HUES48 (cell line): ENCODE data around the gene ADARB2.
A peak's percentile ranks its signal among the peaks of the same experiment; 100 is the strongest.

Source experiments
- H3K27ac ChIP-seq: one replicate; pipeline ENCODE4 v1.7.0; 2013; ENCODE audit warnings: low read depth, low read length, inconsistent platforms
- H3K27me3 ChIP-seq: 2 replicates; pipeline ENCODE4 v1.6.1; 2013; ENCODE audit warnings: mild to moderate bottlenecking, low read length; ENCODE audit not compliant: control insufficient read depth, insufficient read depth
- H3K36me3 ChIP-seq: 2 replicates; pipeline ENCODE4 v1.6.1; 2013; ENCODE audit warnings: low read length; ENCODE audit not compliant: control insufficient read depth, insufficient read depth
- H3K4me1 ChIP-seq: 2 replicates; pipeline ENCODE4 v1.6.1; 2013; ENCODE audit warnings: mild to moderate bottlenecking, low read length; ENCODE audit not compliant: control insufficient read depth, insufficient read depth
- H3K4me3 ChIP-seq: 2 replicates; pipeline ENCODE4 v1.5.1; 2013; ENCODE audit warnings: mild to moderate bottlenecking, low read depth, low read length
- H3K9ac ChIP-seq: 2 replicates; pipeline ENCODE4 v1.6.1; 2013; ENCODE audit warnings: mild to moderate bottlenecking, low read depth, low read length, moderate library complexity
- H3K9me3 ChIP-seq: 2 replicates; pipeline ENCODE4 v1.6.1; 2013; ENCODE audit warnings: low read length; ENCODE audit not compliant: control insufficient read depth, insufficient read depth

The ADARB2 gene

DNA sequence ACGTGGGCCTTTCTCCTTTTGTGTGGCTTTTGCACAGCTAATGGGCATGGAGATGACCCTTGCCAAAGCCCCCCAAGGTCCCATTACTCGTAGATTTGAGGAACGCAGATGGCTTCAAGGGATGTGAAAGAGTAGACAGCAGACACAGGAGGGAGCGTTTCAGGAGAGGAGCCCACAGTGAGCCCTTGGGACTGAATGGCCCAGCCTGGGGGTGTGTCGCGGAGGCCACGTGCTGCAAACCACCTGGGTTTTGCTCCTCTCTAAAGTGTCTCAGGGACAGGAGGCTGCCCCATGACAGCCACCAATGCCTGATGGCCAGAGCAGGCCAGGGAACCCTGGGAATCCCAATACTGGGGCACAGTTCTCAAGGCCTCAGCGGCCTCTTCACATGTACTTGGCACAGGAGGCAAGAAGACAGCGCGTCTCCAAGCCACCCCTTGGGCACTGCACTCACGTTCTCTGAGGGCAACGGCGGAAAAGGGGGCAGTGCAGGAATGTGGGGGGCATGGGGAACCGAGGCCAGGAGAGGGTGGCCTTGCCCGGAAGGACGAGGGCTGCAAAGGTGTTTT, 495.9 kb downstream of the ADARB2 start:
- Histone ChIP-seq H3K9me3 (no peaks in the 10 kb centered on the region), H3K4me1 (no peaks in the 10 kb centered on the region; the same call in 1 of the 2 replicates), H3K4me3 (no peak overlapping the region), H3K27ac (no peak overlapping the region), H3K27me3 (no peaks in the 10 kb centered on the region), H3K9ac (no peak overlapping the region), H3K36me3 (no peaks in the 10 kb centered on the region)

DNA sequence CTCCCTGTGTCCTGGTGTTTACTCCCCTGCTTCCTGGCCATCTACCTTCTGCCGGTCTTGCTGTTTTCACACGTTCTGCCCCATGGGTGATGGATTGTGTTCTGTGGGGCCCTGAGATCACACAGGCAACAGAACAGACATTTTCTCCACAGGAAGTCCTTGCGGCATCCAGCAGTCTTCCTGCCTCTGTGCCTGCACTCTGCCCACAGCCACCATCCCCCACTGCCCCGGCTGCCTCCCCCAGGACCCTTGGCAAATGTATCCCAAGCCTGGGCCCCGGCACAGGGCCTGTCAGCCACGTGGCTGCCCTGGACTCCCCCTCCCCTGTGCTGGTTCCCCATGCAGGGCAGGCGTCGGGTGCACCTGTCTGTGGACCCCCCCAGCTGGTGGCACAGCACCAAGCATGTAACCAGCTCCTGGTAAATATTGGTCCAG, 497.0 kb downstream of the ADARB2 start:
- H3K36me3 ChIP-seq: no peaks in the 10 kb centered on the region
- H3K9me3 ChIP-seq: no peaks in the 10 kb centered on the region
- no peaks in the 10 kb centered on the region for H3K27me3 ChIP-seq
- peak overlapping the region; percentile 96 for H3K27ac ChIP-seq
- 0 out of 2 replicates have a peak overlapping the region, but pooled peaks have one; percentile 5 for H3K9ac ChIP-seq
- H3K4me1 ChIP-seq: no peaks in the 10 kb centered on the region; the same call in 1 of the 2 replicates
- H3K4me3 ChIP-seq: peak overlapping the region; percentile 29; the same call in 1 of the 2 replicates

DNA sequence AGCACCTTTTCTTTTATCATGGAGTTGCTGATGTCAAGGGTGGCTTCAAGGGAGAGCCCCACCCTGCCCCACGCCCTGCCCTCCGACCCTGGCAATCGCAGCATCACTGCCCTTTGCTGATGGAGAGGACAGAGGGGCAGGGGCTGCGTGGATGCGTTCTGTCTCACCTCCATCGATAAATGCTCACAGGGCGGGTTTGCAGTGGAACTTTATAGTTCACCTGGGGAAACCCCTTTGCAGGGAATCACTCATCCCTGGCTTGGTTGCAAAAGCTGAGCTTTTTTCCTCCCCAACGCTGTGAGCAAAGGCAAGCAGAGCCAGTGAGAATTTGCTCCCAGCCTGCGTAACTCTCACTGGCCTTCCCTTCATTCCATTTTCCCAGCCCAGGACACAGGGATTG, 504.3 kb downstream of the ADARB2 start:
- no peak overlapping the region for H3K9ac ChIP-seq
- H3K9me3 ChIP-seq: no peaks in the 10 kb centered on the region
- H3K4me3 ChIP-seq: no peak overlapping the region
- H3K27me3 ChIP-seq: no peaks in the 10 kb centered on the region
- no peak overlapping the region for H3K27ac ChIP-seq
- no peaks in the 10 kb centered on the region for H3K36me3 ChIP-seq
- H3K4me1 ChIP-seq: no peaks in the 10 kb centered on the region; the same call in 1 of the 2 replicates

DNA sequence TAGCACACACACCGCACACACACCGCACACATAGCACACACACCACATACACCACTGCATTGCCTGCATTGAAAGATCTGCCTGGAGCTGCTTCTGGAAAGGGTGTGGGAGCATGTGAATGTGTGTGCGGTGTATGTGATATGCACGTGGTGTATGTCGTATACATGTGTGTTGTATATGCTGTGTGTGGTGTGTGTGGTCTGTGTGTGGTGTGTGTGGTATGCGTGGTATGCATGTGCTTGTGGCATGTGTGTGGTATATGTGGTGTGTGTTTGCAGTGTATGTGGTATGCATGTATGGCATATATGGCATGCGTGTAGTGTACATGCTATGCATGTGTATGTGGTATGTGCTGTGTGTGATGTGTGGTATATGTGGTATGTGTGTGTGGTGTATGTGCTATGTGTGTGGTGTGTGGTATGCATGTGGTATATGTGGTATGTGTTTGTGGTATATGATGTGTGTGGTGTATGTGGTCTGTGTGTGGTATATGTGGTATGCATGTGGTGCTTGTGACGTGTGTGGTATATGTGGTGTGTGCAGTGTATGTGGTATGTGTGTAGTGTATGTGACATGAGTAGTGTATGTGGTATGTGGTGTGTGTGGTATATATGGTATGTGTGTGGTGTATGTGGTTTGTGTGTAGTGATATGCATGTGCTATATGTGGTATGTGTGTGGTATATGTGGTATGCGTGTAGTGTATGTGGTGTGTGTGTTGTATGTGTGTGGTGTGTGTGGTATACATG, 505.0 kb downstream of the ADARB2 start:
- H3K9me3 ChIP-seq: no peaks in the 10 kb centered on the region
- no peak overlapping the region for H3K4me3 ChIP-seq
- H3K27ac ChIP-seq: no peak overlapping the region
- no peaks in the 10 kb centered on the region for H3K27me3 ChIP-seq
- no peak overlapping the region for H3K9ac ChIP-seq
- H3K36me3 ChIP-seq: no peaks in the 10 kb centered on the region
- H3K4me1 ChIP-seq: no peaks in the 10 kb centered on the region; the same call in 1 of the 2 replicates

DNA sequence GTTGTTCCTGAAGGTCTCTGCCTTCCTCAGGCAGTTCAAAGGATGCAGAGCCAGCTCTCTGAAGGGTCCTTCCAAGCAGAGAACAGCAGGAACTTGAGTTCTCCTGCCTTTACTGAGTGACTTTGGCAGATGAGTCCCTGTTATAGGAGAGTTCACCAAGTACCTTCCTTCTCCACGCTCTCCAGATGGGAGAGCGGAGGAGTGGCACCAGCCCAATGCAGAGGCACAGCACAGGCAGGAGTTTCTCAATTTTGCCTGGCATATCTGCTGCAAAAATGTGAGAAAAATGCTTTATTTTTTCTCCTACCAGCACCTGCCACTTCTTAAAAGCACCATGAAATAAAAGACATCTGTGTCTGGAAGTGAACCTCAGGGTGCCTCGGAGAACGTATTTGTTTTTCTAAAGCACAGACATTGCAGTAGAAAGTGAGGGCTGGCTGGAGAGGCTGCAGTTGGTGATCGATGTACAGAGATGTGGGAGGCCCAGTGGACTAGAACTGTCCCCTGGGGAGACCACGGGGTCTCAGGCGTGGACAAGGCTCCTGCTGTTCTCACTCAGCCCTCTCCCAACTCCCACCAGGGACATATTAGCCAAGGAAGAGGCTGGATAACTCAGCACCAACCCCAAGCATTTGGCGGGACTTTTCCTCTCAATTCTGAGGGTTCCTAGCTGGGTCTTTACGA, 506.6 kb downstream of the ADARB2 start:
- H3K27me3 ChIP-seq: no peaks in the 10 kb centered on the region
- H3K4me1 ChIP-seq: no peaks in the 10 kb centered on the region; the same call in 1 of the 2 replicates
- H3K9ac ChIP-seq: no peak overlapping the region
- no peak overlapping the region for H3K4me3 ChIP-seq
- H3K9me3 ChIP-seq: no peaks in the 10 kb centered on the region
- no peaks in the 10 kb centered on the region for H3K36me3 ChIP-seq
- H3K27ac ChIP-seq: no peak overlapping the region

DNA sequence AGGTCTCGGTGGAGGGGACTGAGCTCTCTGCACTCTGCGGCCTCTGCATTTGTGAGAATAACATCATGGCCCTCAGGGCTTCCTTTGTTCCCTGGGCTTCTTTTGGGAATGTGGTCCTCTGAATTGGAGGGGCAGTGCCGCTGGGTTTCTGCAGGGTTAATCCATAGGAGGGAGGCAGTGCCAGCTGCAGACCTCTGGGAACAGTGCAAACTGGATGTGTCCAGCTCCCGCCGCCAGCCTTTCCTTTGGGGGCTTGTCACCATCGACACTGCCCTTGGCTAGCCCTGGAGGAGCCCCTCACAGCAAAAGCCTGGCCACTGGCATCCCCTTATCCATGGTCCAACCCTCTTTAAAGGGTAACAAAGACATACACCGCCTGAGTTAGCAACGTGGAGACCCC, 507.2 kb downstream of the ADARB2 start:
- no peaks in the 10 kb centered on the region for H3K36me3 ChIP-seq
- no peak overlapping the region for H3K9ac ChIP-seq
- no peaks in the 10 kb centered on the region for H3K27me3 ChIP-seq
- H3K9me3 ChIP-seq: no peaks in the 10 kb centered on the region
- H3K27ac ChIP-seq: no peak overlapping the region
- H3K4me1 ChIP-seq: no peaks in the 10 kb centered on the region; the same call in 1 of the 2 replicates
- no peak overlapping the region for H3K4me3 ChIP-seq

DNA sequence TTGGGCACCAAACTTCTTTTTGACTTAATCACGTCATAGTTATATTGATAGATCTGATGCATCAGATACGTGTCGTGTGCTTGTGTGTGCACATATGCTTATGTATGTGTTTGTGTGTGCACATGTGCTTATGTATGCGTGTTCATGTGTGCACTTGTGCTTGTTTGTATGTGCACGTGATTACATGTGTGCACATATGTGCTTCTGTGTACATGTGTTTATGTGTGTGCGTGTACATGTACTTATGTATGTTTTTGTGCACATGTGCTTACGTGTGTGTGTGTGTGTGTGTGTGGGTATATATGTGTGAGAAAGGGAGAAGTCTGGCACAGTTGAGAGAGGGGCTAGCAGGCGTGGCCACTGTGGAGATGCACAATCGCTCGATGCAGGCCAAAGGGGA, 507.8 kb downstream of the ADARB2 start:
- no peaks in the 10 kb centered on the region for H3K36me3 ChIP-seq
- H3K4me1 ChIP-seq: no peaks in the 10 kb centered on the region; the same call in 1 of the 2 replicates
- H3K27me3 ChIP-seq: no peaks in the 10 kb centered on the region
- no peak overlapping the region for H3K9ac ChIP-seq
- H3K9me3 ChIP-seq: no peaks in the 10 kb centered on the region
- no peak overlapping the region for H3K4me3 ChIP-seq
- H3K27ac ChIP-seq: no peak overlapping the region

DNA sequence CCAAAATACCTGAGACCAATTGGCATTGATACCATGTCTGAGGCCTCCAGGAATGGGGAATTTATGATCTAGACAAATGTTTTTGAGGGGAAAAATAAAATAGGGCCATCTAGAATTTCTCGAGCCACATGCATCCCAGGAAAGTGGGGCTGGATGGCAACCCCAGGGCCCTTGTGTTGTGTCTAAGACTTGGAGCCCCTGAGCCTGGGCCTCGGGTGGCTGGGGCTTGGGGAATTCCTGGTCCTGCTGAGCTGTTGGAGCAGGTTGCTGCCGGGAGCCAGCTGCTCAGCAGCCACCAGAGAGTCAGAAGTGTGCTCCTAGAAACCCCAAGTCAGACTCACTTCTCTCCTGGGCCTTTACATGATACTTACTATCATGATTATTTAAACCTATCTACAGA, 508.2 kb downstream of the ADARB2 start:
- no peaks in the 10 kb centered on the region; the same call in 1 of the 2 replicates for H3K4me1 ChIP-seq
- no peaks in the 10 kb centered on the region for H3K27me3 ChIP-seq
- no peak overlapping the region for H3K9ac ChIP-seq
- H3K36me3 ChIP-seq: no peaks in the 10 kb centered on the region
- no peaks in the 10 kb centered on the region for H3K9me3 ChIP-seq
- no peak overlapping the region for H3K4me3 ChIP-seq
- H3K27ac ChIP-seq: no peak overlapping the region

DNA sequence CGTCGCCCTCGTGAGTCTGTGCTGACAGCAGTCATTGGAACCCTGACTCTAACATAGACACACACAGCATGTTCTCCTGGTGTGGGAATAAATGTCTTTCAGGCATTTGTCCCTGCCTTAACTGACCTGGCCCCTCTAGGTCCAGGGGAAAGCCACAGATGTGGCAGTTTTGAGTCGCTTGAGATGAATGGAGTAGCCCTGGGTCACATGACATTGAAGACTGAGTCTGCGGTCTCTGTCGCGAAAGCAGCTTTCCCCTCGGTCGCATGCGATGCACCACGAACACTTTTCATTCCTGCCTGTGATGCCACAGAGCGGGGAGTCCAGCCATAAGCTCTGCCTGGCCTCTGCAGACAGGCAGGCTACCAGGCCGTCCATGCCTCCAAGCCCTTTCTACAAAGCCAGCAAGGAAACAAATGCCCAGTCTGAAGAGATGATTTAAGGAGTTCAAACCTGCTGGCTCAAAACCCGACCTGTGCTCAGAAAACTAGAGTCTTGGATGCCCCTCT, 508.8 kb downstream of the ADARB2 start:
- no peaks in the 10 kb centered on the region for H3K27me3 ChIP-seq
- no peak overlapping the region for H3K27ac ChIP-seq
- no peaks in the 10 kb centered on the region; the same call in 1 of the 2 replicates for H3K4me1 ChIP-seq
- no peak overlapping the region for H3K9ac ChIP-seq
- no peaks in the 10 kb centered on the region for H3K36me3 ChIP-seq
- H3K9me3 ChIP-seq: no peaks in the 10 kb centered on the region
- H3K4me3 ChIP-seq: no peak overlapping the region

DNA sequence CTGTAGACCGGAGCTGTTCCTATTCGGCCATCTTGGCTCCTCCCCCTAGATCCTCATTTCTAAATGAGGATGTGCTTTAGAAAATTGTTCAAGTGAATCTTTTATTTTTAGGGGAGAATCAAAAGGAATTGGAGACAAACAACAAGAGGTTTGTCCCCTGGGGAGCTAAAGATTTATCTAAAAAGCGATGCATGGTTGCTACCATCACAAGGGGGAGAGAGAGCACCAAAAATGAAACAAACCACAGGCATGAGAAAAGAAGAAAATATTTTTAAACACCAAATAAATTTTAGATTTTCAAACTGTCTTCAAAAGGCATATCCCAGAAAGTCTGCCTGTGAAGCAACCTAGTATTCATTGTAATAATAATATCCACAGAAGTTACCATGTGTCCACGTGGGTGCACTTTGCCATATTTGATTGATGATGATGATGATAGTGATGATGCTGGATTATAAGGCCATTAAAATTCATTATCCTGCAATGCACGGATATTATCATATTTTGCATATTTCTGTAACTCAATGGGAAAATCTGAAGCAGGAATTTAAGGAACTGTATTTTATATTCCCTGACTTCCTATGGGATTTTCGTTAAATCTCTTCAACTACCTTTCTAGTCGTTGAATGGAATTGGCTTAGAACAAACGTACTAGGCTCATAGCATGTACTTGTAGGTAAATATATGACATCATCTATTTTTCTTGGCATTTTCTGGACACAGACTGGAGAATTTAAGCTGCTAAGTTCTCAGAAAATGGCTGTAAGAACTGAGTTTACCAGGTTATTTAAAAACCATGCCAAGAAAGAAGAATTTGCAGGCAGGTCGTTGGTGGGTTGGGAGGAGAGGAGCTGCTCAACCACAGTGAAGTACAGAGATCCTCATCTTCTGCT, 509.6 kb downstream of the ADARB2 start:
- H3K4me3 ChIP-seq: no peak overlapping the region

More for the DNA sequence above, 509.6 kb downstream of the ADARB2 start:
- Histone ChIP-seq H3K4me1 (no peaks in the 10 kb centered on the region; the same call in 1 of the 2 replicates), H3K9me3 (no peaks in the 10 kb centered on the region), H3K36me3 (no peaks in the 10 kb centered on the region), H3K27ac (no peak overlapping the region), H3K27me3 (no peaks in the 10 kb centered on the region), H3K9ac (no peak overlapping the region)
